Left colon (tissue), 2 donors: Measurements from ENCODE around the gene KCND3. TPM values are rescaled to one million over a fixed set of nuclear protein-coding genes. Genes with fewer than 3 reads are reported as not detected.

Experiments
- ATAC-seq: fragments of 200-7000 bp; cut with Tn5 transposase; one replicate; pipeline ENCODE4 v1.9.1; 2020; ENCODE audit warnings: mild to moderate bottlenecking, moderate library complexity
- DNase-seq, 2 donors: peaks; one replicate each; pipeline ENCODE4 v3.0.0-alpha.2; 2020
- intact Hi-C, 2 donors: fragments of 100-400 bp; cut with DNase I in 1 of 2; cut with micrococcal nuclease in 1 of 2; formaldehyde crosslinking; loops; one replicate each; pipeline versions ENCODE4 v1.11.2 to v1.14.0; 2022; cut with DNase I, micrococcal nuclease
- long read RNA-seq: library from polyadenylated mRNA; unstranded; transcript quantifications from one replicate; pipeline ENCODE4 v2.0.0, GENCODE V29; 2021
- total RNA-seq, 2 donors: library from RNA; stranded (reverse); fragmentation: NEBNext Ultra II Directional; extraction: Animal tissue kit (Norgen Biotek cat#: 25700); gene quantifications; one replicate each; pipeline ENCODE4 v1.2.1, GENCODE V29; 2021
- donor health status: DM: no; HTN: no; CAD: no.
- donor health status: DM: yes; HTN: yes; CAD: no.

Gene KCND3
- 1 to 10 TPM; 1.0 to 3.0 TPM for total RNA-seq
- long read RNA-seq, partial matches to known transcripts: 0 of 1 reads
- long read RNA-seq, other reads (novel, unspliced or antisense): 1 of 1 reads

DNA sequence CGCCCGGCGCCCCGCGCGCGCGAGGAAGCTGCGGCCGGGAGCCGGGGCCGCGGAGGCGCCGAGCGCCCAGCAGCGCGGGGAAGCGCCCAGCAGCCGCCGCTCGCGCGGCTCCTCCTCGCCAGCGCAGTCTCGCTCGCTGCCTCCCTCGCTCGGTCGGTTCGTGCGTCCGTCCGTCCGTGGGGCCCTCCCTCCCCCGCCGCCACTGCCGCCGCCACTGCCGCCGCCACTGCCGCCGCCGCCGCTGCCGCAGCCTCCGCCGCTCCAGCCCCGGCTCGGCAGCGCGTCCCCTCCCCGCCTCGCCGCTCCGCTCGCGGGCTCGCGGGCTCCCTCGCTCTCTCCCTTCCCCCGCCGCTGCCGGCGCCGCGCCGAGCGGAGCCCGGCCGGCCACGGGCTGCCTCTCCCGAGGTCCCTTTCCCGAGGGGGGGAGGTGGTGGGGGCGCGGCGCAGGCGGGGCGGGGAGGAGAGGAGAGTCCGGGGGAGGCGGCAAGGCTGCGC is at the start of gene KCND3:
Gene KCND3, minus strand, starts transcription at position 138 of the 495 bp plus-strand sequence.
- intact Hi-C loops: no loop called here
- DNase-seq (peak in 1 of 2 donors; percentile 24), ATAC-seq (peak; percentile 46)

DNA sequence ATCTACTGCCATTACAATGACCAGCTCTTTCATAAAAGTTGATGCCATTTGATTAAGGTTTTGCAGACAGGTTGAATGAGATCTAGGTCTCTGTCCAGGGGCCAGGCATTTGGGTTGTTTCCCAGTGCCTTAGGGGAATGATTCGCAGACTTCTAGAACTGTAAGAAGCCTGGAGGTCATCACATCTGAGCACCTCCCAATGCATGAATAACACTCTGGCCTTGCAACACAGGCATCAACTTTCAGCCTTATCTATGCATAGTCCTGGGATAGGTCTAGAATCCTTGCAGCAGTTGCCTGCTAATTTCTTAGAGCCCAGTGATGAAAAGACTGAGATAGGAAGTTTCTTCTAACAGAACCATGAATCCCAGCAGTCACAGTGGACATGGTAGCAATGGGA is 44.8 kb upstream of the KCND3 start:
- intact Hi-C loops: no loop called here
- DNase-seq (no peak), ATAC-seq (no peak)

DNA sequence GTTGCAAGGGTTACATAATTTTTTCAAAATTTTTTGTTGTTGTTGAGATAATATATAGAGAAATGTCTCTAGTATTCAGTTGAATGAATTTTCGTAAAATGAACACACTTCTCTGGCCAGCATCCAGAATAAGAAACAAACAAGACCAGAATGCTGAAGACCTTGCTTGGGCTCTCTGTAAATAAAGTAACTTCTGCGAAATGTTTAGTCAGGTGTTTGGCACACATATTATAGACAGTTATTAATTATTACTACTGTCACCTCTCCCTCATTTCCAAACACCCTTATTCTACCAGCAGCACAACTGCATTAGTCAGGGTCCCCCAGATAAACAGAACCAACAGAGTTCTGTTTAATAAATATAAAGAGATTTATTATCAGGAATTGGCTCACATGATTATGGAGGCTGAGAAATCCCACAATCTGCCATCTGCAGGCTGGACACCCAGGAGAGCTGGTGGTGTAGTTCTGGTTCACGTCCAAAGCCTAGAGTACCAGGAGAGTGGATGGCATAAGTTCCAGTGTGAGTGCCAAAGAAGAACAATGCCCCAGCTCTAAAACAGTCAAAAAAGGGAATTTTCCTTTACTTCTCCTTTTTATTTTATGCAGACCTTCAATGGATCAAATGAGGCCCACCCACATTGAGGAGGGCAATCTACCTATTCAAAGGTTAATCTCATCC is 44.1 kb upstream of the KCND3 start:
- no peak for ATAC-seq
- no peak for DNase-seq
- intact Hi-C loops: no loop called here

DNA sequence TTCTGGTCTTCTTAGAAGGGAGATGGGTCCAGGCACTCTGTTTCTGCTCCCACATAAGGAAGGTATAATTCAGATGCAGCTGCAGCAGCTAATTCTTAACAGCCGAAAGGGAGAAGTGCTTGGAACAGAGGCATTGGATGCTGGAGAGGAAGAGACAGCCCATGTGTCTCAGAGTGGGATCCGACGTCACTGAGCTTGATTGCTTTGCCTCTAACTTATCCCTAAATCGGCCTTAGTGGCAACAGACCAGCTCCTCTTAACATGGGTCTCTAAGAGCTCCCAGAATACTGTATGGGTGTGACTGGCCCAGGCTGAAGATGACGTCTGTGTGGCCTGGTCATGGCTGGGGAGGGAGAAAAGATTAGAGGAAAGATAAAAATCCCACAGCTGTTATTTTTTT is 40.7 kb upstream of the KCND3 start:
- DNase-seq (peak in 1 of 2 donors; percentile 7), ATAC-seq (no peak)
- intact Hi-C loops: no loop called here

DNA sequence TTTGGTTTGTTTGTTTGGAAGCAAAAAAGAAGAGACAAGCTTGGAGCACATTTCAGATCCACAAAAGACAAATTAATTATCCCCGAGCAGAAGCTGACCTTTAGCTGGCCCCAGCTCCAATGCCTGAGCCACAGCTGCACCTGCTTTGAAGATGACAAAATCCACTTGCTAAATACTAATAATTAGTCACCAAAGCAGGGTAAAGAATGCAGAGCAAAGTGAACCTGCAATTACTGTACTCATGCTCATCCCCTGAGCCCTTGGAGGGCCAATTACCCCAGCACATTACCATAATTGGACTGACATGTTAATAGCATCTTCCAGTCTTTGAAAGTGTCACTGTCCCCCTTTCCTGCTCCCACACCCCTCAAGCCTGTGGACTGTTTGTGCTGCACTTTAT is 38.2 kb upstream of the KCND3 start:
- no peak for ATAC-seq
- intact Hi-C loops: no loop called here
- DNase-seq: no peak

DNA sequence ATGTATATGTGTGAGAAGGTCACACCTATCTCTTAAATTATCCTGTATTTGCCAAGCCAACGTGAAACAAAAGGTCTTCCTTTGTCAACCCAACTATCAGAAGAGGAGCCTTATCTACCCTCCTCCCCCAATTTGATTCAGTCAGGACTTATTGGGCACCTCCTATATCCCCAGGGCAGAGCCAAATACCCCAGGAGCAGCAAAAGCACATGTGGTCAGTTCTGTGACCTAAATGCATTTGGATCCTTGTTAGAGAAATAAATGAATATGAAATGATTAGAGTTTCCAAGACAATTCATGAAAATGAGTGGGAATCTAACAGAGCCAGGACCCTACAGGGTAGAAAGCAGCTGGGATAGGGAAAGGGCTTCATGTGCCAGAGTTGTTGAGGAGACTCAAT is 37.0 kb upstream of the KCND3 start:
- intact Hi-C loops: no loop called here
- no peak for ATAC-seq
- no peak for DNase-seq

DNA sequence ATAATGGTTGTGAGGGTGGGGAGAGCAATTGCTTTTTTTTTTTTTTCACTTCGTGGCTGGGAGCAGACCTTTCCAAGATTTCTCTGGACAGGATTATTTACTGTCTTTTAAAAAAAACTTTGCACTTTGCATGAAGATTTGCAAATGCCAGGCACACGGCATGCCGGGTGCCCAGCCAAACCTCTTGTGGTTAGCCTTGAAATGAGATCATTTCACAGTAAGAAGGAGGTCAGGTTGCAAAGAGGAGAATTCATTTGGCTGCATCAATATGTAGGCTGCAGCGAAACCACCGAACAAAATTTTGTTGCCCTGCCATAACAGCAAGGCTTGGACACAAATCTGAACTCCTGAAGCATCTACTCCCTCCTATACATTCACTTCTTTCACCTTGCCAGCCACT is 36.5 kb upstream of the KCND3 start:
- intact Hi-C loops: no loop called here
- ATAC-seq (no peak), DNase-seq (no peak)

DNA sequence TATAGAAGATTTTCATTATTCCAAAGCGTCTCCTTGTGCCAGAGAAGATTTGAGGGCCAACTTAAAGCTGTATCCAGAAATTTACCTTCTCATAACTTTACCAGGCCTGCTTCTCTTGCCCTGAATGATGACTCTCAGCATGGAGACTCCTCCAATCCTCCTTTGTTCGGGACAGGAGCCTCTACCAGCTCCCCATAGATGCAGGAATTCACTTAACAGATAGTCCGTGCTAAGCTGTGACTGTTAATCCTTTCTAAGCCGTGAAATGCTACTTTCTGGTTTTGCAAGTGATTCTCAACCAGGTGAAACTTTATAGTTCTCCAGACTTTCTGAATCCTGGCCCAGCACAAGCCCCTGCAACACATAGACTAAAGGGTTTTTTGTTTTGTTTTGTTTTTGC is 31.8 kb upstream of the KCND3 start:
- no peak for ATAC-seq
- intact Hi-C loops: no loop called here
- no peak for DNase-seq

DNA sequence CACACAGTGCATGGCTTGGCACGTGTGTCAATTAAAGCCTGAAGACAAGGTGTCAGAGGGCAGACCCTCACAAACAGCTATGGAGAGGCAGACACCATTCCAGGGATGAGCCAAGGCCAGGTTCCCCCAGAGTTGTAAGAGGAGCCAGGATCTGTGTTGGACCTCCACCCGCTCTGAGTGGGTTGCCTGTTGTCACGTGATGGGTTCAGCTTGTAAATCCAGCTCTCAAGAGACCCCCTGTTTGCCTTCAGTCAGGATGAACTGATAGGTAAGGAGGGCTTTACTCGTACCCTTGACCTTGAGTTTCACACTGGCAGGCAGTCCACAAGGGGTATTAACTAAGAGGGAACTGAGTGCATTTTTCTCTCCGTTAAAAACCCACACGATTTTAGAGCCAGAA is 27.7 kb upstream of the KCND3 start:
- DNase-seq (no peak), ATAC-seq (no peak)
- intact Hi-C loops: no loop called here

DNA sequence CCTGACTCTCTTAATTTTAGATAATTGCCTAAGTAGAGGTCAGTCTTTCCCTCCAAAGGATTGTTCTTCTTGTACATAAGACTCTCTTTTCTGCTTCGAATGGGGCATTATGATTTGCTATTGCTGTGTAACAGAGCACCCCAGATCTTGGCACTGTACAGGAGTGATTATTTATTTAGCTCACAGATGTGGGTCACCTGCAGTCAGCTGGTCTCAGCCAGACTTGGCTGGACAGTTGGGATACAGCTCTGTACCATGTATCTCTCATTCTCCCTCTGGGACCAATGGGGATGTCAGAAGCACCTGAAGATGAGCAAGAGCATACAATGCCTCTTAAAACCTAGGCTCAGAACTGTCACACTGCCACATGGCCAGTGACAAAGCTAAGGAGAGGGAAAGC is 23.4 kb upstream of the KCND3 start:
- intact Hi-C loops: no loop called here
- DNase-seq (no peak), ATAC-seq (no peak)

DNA sequence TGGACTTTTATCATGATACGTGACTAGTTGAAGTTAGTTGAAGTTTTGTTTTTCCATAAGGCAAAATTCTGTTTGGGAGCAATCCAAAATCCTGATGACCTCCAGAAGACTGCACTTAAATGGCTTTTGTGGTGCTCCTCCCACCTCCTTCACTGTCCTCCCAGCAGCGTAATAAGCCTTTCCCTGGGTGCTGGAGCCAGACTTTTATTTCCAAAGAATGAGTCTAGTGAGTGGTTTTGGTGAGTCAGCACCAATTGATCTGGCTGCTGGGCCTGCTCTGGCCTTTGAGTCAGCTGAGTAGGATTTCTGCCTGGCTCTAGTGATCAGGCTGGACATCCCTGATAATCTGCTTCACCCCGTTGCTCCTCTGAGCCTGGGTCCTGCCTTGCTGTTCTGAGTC is 21.7 kb upstream of the KCND3 start:
- ATAC-seq (no peak), DNase-seq (no peak)
- intact Hi-C loops: no loop called here

DNA sequence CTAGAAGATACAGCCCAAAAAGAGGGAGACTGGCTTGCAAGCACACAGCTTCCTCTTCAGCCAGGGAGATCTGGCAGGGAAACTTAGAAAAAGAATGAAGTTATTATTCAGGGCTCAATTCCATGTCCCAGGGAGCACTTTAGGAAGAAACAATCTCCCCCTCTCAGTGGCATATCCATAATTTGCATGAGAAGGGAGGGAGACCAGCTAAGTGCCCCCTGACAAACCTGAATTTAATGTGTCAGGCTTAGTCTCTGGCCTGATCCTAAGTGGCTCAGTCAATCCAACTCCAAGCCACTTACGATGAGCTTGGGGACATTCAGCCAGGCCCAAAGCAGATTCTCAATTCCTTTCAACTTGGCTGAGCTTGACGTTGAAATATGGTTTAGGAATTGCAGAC is 17.7 kb upstream of the KCND3 start:
- no peak for ATAC-seq

DNA sequence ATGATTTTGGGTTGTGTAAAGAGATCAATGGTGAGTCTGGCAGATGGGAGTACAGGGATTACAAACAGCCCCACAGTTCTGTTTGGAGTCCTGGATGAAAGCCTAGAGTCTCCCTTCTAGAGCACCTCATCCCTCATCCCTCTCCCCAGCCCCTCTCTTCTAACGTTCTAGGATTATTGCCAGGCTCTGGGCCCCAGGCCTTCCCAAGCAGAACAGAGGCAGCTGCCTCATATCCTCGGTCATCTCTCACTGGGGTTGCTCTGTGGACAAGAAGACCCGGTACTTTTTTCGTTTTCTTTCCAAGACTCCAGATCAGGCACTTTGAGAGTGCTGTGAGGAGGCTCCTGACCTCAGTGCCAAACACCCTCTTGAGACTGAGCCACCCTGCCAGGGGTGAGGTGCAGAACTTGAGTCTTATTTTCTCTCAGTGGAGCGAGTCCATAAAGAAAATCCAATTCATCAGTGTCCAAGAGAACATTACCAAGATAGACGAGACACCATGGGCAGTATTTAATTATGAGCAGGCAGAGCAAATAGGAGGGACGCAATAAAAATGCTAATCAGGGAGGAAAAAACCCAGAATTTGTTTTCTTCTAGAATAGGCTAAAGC is 17.1 kb upstream of the KCND3 start:
- intact Hi-C loops: no loop called here
- DNase-seq (no peak), ATAC-seq (no peak)

More for the DNA sequence above, 17.7 kb upstream of the KCND3 start:
- intact Hi-C loops: no loop called here
- no peak for DNase-seq

DNA sequence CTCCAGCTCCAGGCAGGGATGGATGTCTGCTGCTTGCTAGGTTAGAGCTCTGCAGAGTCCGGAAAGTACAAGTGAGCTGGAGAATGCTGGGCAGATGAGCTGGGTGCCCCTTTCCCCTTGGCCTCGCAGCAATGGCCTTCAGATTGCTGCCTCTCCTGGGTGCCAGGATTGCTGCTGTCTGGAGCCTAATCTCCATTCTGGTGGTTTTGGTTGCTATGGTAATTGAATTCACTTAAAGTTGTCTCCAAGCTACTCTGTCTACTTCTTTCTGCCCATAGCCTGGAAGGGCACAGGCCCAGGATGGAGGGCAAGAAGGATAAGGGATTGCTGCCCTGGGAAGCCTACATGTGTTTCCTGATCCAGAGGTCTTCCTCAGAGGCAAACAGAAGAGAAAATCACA is 14.6 kb upstream of the KCND3 start:
- intact Hi-C loops: no loop called here
- no peak for DNase-seq

DNA sequence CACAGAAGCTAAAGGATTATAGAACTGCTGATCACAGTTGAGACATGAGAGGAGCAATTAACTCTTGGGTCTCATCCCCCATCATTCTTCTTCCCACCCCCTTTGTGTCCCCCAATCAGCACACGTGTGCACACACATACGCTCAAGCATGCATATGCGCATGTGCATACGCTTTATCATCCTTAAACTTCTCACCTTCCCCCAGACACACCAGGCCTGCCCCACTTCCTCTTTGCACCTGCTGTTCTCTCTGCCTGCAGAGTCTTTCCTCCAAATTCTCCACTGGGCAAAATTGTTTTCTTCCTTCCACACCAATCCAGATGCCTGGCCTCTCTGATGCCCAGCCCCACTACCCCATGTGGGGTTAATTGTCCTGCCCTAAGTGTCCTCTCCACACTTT is 13.0 kb upstream of the KCND3 start:
- ATAC-seq: no peak
- DNase-seq: no peak

More for the DNA sequence above, 14.6 kb upstream of the KCND3 start:
- ATAC-seq: no peak

DNA sequence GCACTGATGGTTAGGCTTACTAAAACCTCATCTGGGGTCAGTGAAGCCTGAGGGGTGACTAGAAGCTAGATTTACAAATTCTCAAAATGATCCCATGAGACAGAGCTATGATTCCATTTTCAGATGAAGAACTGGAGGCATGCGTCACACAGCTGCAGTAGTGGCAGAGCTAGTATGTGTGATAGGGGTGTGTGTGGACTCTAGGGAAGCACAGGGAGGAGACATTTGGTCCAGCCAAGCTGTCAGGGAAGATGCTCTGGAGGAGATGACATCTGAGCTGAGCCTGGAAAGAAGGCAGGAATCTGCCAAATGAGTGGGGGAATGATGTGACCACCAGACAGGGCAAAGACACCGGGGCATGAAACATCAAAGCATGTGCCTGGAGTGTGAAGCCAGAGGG is 12.0 kb upstream of the KCND3 start:
- intact Hi-C loops: no loop called here

More for the DNA sequence above, 13.0 kb upstream of the KCND3 start:
- intact Hi-C loops: no loop called here

DNA sequence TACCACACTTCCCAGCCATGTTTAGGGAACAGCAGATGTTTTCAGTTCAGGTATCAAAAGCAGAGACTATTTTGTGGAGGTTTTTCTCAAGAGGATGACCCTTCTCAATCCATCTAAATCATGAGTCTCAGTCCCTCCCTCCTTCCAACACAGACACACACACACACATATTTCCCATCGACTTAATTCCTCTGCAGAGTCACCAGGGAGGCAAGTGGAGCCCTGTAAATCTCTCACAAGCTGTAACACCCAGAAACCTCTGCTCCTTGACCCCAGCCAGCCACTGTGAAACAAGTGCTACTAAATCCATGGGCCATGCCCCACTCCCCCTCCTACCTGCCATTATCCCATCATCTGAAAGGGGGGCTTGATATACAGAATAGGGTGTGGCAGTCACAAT is 10.6 kb upstream of the KCND3 start:
- DNase-seq (no peak), ATAC-seq (no peak)
- intact Hi-C loops: no loop called here

More for the DNA sequence above, 12.0 kb upstream of the KCND3 start:
- DNase-seq: no peak
- no peak for ATAC-seq

DNA sequence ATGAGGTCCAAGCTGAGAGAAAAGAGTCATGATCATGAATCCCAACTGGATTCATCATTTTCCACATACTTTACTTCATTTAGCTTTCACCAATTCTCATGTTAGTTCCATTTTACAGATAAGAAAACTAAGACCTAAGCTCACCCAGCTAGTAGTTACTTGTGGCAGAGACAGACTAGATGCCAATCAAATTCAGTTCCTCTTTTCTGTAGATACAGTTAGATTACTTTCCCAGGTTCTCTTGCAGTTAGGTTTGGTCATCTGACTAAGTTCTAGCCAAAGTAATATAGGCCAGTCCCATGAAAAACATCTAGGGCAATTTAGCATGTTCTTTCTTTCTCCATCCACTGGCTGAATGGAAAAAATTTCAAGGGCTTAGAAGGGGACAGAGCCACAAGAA is 8.9 kb upstream of the KCND3 start:
- intact Hi-C loops: no loop called here
- DNase-seq (no peak), ATAC-seq (no peak)

DNA sequence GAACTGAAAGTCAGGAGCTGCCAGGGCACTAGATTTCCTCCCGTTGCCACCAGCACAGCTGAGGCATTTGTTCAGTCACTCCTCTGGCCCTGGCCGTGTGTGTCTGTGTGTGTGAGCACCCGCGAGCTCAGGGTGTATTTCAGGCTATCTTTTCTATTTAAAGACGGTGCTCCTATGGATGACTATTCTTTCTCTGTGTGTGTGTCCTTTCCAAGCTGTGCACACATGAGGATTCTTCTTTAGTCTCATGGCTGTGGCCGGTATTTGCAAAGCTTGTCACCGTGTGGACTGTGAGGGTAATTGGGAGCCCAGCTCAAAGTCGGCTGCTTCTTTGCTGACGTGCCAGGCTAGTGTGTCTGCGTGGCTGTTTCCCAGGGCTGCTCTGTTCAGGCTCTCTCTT is 3.0 kb upstream of the KCND3 start:
- intact Hi-C loops: no loop called here
- DNase-seq (no peak), ATAC-seq (no peak)

DNA sequence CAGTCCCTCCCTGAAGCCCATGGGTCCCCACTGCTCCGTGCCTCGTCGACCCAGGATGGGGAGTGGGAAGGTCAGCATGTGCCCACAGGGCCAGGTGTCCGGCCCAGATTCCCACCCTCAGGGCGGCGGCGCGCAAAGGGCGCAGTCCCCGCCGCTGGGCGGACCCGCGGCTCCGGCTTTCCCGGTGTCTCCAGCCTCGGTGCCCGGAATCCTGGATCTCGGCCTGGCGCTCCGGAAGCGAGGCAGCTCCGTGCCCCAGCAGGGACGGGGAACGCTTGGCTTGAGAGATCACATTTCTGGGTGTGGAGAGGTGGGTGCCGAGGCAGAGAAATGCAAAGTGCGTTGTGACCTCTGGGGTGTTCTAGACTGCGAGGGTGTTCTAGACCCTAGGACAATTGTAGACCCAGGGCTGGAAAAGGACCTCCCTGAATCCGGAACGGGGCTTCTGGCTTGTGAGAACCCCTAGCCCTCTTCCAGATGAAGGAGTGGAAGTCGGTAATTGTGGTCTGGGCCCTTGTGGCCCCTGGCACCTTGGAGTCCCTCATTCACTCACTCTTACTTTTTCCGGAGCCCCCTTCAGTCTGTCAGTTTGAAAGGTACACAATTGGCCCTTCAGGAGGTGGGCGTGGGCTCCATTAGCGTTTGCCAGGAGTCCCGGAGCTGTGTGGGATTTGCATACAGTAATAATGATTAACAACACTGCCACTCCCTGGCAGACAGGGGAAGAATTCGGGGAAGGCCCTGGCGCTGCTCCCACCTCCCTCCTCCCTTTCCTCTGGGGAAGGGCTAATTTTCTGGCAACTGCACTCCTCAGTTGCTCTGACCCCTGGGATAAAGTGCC is 1.6 kb upstream of the KCND3 start:
- DNase-seq: peak; percentile 47 to 61
- intact Hi-C loops: no loop called here
- peak; percentile 75 for ATAC-seq
